Mesodermal cell (in vitro differentiated cells): ENCODE results near the gene SCNN1A.

Experiments used
- H3K27ac ChIP-seq: 2 replicates; pipeline ENCODE4 v1.7.0; 2013; ENCODE audit warnings: mild to moderate bottlenecking, low read depth, low read length, moderate library complexity; ENCODE audit not compliant: severe bottlenecking
- H3K36me3 ChIP-seq: 2 replicates; pipeline ENCODE4 v1.7.1; 2013; ENCODE audit warnings: mild to moderate bottlenecking, low read length, moderate library complexity; ENCODE audit not compliant: control insufficient read depth, insufficient read depth
- H3K4me1 ChIP-seq: one replicate; pipeline ENCODE4 v1.7.1; 2013; ENCODE audit warnings: mild to moderate bottlenecking, low read length; ENCODE audit not compliant: insufficient read depth, control insufficient read depth, poor library complexity, severe bottlenecking
- H3K4me3 ChIP-seq: 2 replicates; pipeline ENCODE4 v1.7.0; 2013; ENCODE audit warnings: low read length, control low read depth, mild to moderate bottlenecking; ENCODE audit not compliant: insufficient read depth, poor library complexity, severe bottlenecking; ENCODE audit errors: extremely low read depth
- H3K9me3 ChIP-seq: 2 replicates; pipeline ENCODE4 v1.7.1; 2013; ENCODE audit warnings: mild to moderate bottlenecking, low read length, moderate library complexity; ENCODE audit not compliant: control insufficient read depth
- WGBS, 2 experiments: methylation state at CpG; one replicate each; pipeline ENCODE4 v1.1.5; 2013; ENCODE audit warnings: missing lambda C conversion rate in 2 of 2; ENCODE audit not compliant: insufficient coverage in 2 of 2; 5-methylcytosine and 5-hydroxymethylcytosine counted together

SCNN1A gene

DNA sequence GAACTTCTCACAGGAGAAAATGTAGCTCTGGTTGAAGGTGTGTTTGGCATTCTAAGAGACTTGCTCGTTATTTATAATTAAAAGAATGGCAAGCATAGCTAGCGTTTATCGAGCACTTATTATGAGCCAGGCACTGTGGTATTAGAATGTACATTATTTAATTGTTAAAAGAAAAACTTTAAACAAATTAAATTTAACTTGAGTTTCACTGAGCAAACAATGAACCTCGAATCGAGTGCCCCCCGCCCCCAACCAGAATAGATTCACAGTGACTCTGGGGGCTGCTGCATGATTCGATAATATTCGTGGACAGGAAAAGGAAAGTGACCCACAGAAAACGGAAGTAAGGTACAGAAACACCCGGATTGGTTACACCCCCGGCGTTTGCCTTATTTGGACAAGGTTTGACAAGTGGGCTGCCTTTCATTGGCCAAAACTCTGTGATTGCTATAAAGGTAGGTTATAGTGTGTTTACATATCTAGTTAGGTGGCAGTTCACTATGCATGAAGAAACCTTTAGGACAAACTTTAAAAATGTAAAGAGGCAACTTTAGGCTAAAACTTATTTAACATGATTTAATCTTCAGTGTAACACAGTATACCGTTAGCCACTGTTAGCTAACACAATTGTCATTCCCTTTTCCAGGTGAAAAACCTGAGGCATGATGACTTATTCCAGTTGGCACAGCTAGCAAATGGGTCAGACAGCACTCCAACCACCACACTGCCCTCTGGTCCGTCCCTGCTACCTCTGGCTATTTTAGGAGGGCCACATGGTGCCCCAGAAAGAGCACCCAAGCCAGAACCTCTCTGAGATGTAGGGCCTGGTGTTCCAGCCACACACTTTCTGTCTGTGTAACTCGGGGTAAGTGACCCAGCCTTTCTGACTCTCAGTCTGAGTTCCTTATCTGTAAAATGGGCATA is 7.1 kb downstream of the SCNN1A start:
- WGBS, 2 experiments, result 86 to 90% methylated on average over 11 of the region's 15 CpGs
- Histone ChIP-seq H3K27ac (no peak overlapping the region), H3K36me3 (no peaks in the 10 kb centered on the region), H3K4me1 (peaks cover 24% of the 10 kb centered on the region), H3K4me3 (no peak overlapping the region), H3K9me3 (no peaks in the 10 kb centered on the region)

DNA sequence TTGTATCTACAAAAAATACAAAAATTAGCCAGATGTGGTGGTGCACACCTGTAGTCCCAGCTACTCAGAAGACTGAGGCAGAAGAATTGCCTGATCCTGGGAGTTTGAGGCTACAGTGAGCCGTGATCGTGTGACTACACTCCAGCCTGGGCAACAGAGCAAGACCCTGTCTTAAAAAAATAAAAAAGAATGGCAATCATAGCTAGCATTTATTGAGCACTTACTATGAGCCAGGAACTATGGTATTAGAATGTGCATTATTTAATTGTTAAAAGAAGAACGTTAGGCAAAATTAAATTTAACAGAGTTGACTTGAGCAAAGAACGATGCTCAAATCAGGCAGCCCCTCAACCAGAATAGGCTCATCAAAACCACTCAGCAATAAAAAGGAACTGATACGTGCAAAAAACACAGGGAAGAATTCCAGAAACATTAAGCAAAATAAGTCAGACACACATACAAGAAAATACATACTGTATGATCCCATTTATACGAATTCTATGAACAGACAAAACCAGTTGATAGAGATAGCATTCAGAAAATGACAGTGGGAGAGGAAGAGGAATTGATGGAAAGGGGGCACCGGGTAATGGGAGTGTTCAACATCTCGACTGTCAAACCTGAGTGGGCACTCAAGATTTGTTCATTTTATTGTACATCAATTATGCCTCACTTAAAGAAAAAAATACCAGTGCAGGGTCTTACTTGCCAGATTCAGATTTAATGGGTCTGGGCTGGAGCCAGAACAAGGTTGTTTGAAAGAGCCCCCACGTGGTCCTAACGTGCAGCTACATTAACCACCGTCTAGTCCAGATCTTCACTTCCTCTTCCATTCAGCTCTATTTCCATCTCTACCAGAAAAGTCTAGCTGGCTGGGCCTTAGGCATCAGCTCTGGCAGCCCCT is 8.0 kb downstream of the SCNN1A start:
- no peak overlapping the region for H3K4me3 ChIP-seq
- H3K4me1 ChIP-seq, result peaks cover 17% of the 10 kb centered on the region
- no peaks in the 10 kb centered on the region for H3K36me3 ChIP-seq
- no peak overlapping the region for H3K27ac ChIP-seq
- WGBS, 2 experiments, result 78 to 86% methylated on average over 5 to 9 of the region's 11 CpGs
- no peaks in the 10 kb centered on the region for H3K9me3 ChIP-seq

DNA sequence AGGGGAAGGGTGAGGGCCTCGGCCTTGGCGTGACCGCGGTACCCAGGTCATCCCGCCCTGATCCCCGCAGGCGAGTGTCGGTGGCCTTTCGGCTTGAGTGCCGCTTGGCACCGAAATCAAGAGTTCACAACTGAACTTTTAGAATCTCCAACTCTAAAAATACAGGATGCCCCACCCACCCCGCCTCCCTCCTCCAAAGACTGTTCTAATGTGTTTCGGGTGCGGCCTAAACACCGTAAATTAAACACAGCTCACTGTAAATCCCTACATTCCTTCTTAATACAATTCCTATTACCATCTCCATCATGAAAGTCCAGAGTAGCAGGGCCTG is 11.4 kb downstream of the SCNN1A start:
- H3K9me3 ChIP-seq, result no peaks in the 10 kb centered on the region
- peak overlapping the region; percentile 49 for H3K4me3 ChIP-seq
- no peak overlapping the region for H3K27ac ChIP-seq
- H3K4me1 ChIP-seq, result peaks cover 6% of the 10 kb centered on the region
- H3K36me3 ChIP-seq, result no peaks in the 10 kb centered on the region
- 75 to 80% methylated on average over 14 to 15 of the region's 15 CpGs for WGBS, 2 experiments

DNA sequence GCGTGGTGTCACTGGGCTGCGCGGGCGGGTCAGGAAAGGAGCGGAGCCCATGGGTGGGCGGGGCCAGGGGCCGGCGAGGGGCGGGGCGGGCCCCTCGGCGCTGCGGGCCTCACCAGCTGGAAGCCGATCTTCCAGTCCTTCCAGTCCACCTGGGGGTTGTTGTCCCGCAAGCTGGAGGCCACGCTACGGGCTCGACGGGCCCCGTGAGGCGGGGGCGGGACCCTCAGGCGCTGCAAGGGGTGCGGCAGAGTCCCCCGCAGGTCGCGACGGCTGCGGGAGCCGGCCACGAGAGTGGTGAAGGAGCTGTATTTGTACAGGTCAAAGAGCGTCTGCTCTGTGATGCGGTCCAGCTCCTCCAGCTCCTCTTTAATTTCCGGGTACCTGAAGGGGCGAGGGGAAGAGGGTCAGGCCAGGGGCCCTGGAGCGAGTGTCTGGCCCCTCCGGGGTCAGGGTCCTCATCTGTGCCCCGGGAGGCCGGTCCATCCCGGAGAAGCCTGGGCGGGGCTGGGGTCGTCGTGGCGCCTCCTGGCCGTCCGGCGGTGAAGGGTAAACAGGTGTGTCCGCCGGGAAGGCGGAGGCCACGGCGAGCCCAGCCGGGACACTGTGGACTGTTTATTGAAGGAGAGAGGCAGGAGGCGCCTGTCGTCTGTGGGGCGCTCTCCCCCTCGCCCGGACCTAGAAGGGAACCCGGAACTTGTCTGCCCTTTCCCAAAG is 11.9 kb downstream of the SCNN1A start:
- H3K4me1 ChIP-seq, result peaks cover 5% of the 10 kb centered on the region
- no peaks in the 10 kb centered on the region for H3K36me3 ChIP-seq
- no peak overlapping the region for H3K27ac ChIP-seq
- H3K4me3 ChIP-seq, result peak overlapping the region; percentile 49
- WGBS, 2 experiments, result 16 to 21% methylated on average over 38 to 43 of the region's 59 CpGs
- no peaks in the 10 kb centered on the region for H3K9me3 ChIP-seq

DNA sequence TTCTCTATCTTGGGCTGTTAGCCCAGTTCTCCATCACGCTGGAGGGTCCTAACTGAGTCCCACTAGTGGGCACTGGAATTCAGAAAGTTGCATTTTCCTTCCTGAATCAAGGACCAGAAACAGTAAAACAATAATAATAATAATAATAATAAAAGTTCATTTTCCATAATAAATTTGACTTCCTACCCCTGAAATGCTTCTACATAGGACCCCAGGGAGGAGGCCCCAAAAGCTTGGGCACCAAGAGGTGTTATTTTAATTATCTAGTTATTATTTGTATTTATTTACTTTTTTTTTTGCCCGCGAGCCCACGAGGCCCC is 12.4 kb downstream of the SCNN1A start:
- peak overlapping the region; percentile 49 for H3K4me3 ChIP-seq
- H3K4me1 ChIP-seq, result peaks cover 5% of the 10 kb centered on the region
- H3K27ac ChIP-seq, result no peak overlapping the region
- no peaks in the 10 kb centered on the region for H3K9me3 ChIP-seq
- 100% methylated on average over 1 of the region's 4 CpGs; no CpG with 5 or more reads in 1 of the 2 experiments for WGBS, 2 experiments
- no peaks in the 10 kb centered on the region for H3K36me3 ChIP-seq

DNA sequence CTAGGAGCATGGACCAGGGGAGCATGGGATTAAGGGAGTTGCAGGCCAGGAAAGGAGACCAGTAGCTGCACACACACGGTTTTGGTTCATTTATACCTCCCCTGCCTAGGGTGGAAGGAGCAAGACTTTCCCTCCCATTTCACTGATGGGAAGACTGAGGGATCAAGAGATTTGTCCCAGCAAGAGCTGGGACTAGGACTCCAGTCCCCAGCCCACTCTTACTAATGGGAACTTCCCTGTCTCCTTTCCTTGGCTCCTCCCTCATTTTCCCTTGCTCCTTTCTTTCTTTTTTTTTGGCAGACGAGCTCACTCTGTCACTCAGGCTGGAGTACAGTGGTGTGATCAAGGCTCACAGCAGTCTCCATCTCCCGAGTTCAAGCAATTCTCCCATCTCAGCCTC is 13.0 kb downstream of the SCNN1A start:
- H3K4me1 ChIP-seq, result peaks cover 5% of the 10 kb centered on the region
- H3K27ac ChIP-seq, result no peak overlapping the region
- no peaks in the 10 kb centered on the region for H3K36me3 ChIP-seq
- WGBS, 2 experiments, result 80 to 89% methylated on average over 1 to 2 of the region's 3 CpGs
- no peak overlapping the region for H3K4me3 ChIP-seq
- no peaks in the 10 kb centered on the region for H3K9me3 ChIP-seq

DNA sequence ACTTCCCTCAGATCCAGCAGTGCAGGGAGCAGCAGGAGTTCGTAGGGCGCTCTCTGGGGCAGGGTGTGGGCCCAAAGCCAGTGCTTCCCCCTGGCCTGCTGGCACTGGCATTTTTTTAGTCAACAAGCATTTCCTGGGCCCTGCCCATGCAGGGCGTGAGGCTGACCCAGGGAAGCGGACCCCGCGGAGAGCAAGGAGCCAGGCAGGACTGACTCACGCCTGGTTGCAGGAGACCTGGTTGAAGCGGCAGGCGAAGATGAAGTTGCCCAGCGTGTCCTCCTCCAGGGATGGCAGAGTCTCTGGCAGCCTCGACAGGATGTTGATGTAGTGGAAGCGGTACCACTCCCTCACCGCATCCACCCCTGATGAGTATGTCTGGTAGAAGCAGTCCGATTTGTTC is 13.5 kb downstream of the SCNN1A start:
- H3K36me3 ChIP-seq, result no peaks in the 10 kb centered on the region
- no peaks in the 10 kb centered on the region for H3K9me3 ChIP-seq
- WGBS, 2 experiments, result 92 to 97% methylated on average over 14 of the region's 14 CpGs
- H3K4me1 ChIP-seq, result peaks cover 5% of the 10 kb centered on the region
- no peak overlapping the region for H3K4me3 ChIP-seq
- H3K27ac ChIP-seq, result no peak overlapping the region

DNA sequence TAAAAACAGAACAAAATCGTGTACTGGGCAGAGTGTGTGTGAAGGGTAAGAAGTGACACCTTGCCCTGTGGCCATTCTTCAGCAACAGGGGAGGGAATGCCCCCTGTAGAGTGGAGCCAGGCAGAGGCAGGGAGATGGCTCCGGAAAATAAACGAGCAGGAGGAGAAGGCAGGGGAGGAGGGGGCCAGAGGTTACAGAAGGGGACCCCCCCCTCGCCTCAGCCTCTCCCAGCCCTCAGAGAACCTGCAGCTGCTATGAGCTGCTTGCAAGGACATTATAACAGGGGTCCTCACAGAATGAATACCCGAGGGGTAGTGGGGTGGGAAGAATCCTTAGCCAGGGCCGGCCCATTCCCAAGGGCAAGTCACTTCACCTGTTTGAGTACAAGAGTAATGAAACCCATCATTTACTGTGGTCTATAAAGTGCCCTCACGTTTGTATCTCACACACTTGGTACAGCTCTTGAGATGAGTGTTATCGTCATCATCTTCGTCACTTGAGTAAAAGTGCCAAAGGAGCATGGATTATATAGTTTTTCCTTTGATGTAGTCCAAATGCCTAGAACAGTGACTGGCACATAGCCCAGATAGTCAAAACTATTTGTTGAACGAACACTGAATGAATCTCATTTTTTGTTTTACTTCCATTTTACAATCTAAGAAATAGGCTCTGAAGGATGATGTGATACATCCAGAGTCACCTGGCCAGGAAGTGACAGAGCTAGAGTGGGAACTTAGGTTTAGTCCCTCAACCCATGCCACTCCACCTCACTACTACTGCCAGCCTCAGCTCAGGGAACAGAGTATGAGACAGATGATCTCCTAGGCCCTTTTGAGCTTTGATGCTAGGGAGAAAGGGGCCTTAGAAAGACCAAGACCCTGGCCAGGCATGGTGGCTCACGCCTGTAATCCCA is 14.5 kb downstream of the SCNN1A start:
- H3K36me3 ChIP-seq, result no peaks in the 10 kb centered on the region
- H3K27ac ChIP-seq, result no peak overlapping the region
- no peaks in the 10 kb centered on the region for H3K9me3 ChIP-seq
- H3K4me1 ChIP-seq, result peaks cover 5% of the 10 kb centered on the region
- 87 to 97% methylated on average over 3 to 7 of the region's 11 CpGs for WGBS, 2 experiments
- H3K4me3 ChIP-seq, result no peak overlapping the region

DNA sequence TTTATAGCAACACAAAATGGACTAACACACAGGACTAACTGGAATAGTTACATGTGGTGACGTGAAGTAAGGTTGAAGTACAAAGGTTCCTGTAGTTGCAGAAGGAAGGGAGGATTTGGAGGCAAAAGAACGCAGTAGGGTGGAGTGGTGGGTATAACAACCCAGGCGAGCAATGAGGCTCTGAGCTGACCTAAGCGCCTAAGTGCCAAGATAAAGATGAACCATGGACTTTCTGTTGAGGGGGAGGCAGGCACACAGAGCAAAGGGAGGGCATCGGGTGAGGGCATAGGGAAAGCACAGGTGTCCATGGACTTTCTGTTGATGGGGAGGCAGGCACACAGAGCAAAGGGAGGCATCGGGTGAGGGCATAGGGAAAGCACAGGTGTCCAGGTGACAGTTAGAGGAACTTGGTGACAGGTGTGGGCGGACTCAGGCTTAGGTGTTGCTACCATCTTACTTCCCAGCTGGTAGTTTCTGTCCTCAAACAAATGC is 15.2 kb downstream of the SCNN1A start:
- no peak overlapping the region for H3K27ac ChIP-seq
- no peaks in the 10 kb centered on the region for H3K9me3 ChIP-seq
- no peaks in the 10 kb centered on the region for H3K36me3 ChIP-seq
- WGBS, 2 experiments, result 87 to 95% methylated on average over 5 to 6 of the region's 7 CpGs
- no peak overlapping the region for H3K4me3 ChIP-seq
- H3K4me1 ChIP-seq, result peaks cover 5% of the 10 kb centered on the region

DNA sequence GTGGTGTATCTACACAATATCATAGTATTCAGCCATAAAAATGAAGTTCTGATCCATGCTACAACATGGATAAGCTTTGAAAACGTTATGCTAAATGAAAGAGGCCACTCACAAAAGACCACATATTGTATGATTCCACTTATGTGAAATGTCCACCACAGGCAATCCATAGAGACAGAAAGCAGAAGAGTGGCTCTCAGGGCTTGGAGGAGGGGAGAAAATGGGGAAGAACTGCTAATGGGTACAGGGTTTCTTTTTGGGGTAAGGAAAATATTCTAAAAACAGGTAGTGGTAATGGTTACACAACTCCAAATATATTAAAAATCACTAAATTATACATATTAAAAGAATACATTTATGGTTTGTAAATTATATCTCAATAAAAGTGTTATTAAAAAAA is 16.5 kb downstream of the SCNN1A start:
- no CpG with 5 or more reads among the region's 1 CpG for WGBS, 2 experiments
- H3K27ac ChIP-seq, result no peak overlapping the region
- no peaks in the 10 kb centered on the region for H3K9me3 ChIP-seq
- no peaks in the 10 kb centered on the region for H3K36me3 ChIP-seq
- H3K4me1 ChIP-seq, result peaks cover 5% of the 10 kb centered on the region
- H3K4me3 ChIP-seq, result no peak overlapping the region
